GM12878 (cell line): ENCODE results near the gene NECTIN1. TPM values are rescaled to one million over a fixed set of nuclear protein-coding genes. Genes with fewer than 3 reads are reported as not detected.

Experiments used
- ATAC-seq: fragments of 200-7000 bp; cut with Tn5 transposase; 3 replicates; pipeline ENCODE4 v1.9.1; 2020; ENCODE audit warnings: mild to moderate bottlenecking, moderate library complexity
- BruUV-seq: library from RNA; stranded (reverse); fragments of 400-500 nt; replicated peaks from 2 replicates; lab custom pipeline; 2021; lab: Mats Ljungman, UMichigan
- CTCF ChIA-PET: fragments of 300-600 bp; sonication (Branson Sonifier 250); formaldehyde crosslinking; extraction: SDS; loops from one replicate; lab custom pipeline; 2021; ENCODE audit warnings: inconsistent platforms; lab: Yijun Ruan, JAX
- POLR2A ChIA-PET: fragments of 350-600 bp; formaldehyde crosslinking; extraction: SDS; loops from one replicate; lab custom pipeline; 2021; ENCODE audit warnings: inconsistent platforms; lab: Charles Lee
- RAD21 ChIA-PET: fragments of 300-600 bp; sonication (Branson Sonifier 250); formaldehyde crosslinking; loops from one replicate; lab custom pipeline; 2023; ENCODE audit warnings: antibody characterized with exemption; ENCODE audit not compliant: unreplicated experiment; lab: Charles Lee
- SMC1A ChIA-PET: fragments of 300-600 bp; sonication (Branson Sonifier 250); formaldehyde crosslinking; loops from one replicate; lab custom pipeline; 2023; ENCODE audit not compliant: unreplicated experiment, uncharacterized antibody; lab: Charles Lee
- DNase-seq: peaks from one replicate; pipeline ENCODE4 v3.0.0-alpha.2; 2011; ENCODE audit warnings: low read depth, low spot score
- FAIRE-seq: peaks from 3 replicates; lab custom pipeline; 2011; peaks lifted over from hg19 to GRCh38; lab: Jason Lieb, UNC
- H2AFZ ChIP-seq: 2 replicates; pipeline ENCODE4 v1.6.0; 2011; ENCODE audit warnings: low read depth, low read length, control low read depth; ENCODE audit not compliant: control insufficient read depth
- H3K27ac ChIP-seq: 2 replicates; pipeline ENCODE4 v1.5.1; 2011; ENCODE audit warnings: control low read depth; ENCODE audit not compliant: control insufficient read depth, insufficient read depth
- H3K27me3 ChIP-seq, 2 experiments: replicated peaks in 1 of 2; 2 replicates each; pipeline versions ENCODE4 v1.6.0 to v1.6.1; 2011; ENCODE audit warnings: low read length in 1 of 2; ENCODE audit not compliant: control insufficient read depth in 2 of 2, insufficient read depth in 2 of 2
- H3K36me3 ChIP-seq, 2 experiments: 2 replicates each; pipeline ENCODE4 v1.5.1; 2011; ENCODE audit warnings: low read length in 1 of 2; ENCODE audit not compliant: control insufficient read depth in 2 of 2, insufficient read depth in 2 of 2
- H3K4me1 ChIP-seq: 2 replicates; pipeline ENCODE4 v1.6.1; 2011; ENCODE audit warnings: mild to moderate bottlenecking, low read length, moderate library complexity, mixed read lengths; ENCODE audit not compliant: control insufficient read depth, insufficient read depth
- H3K4me2 ChIP-seq: 2 replicates; pipeline ENCODE4 v1.6.0; 2011; ENCODE audit warnings: control low read depth; ENCODE audit not compliant: control insufficient read depth, insufficient read depth
- H3K4me3 ChIP-seq: fragments of 200-600 bp; sonication (generic); 2 replicates; pipeline ENCODE4 v1.5.1; 2016
- H3K79me2 ChIP-seq: 2 replicates; pipeline ENCODE4 v1.6.0; 2011; ENCODE audit warnings: low read length; ENCODE audit not compliant: control insufficient read depth, insufficient read depth
- H3K9ac ChIP-seq: 2 replicates; pipeline ENCODE4 v1.8.0; 2011; ENCODE audit warnings: low read length, control low read depth, mixed read lengths; ENCODE audit not compliant: control insufficient read depth, insufficient read depth
- H3K9me3 ChIP-seq: replicated peaks from 3 replicates; pipeline ENCODE4 v1.5.1; 2011; ENCODE audit warnings: mild to moderate bottlenecking, low read length; ENCODE audit not compliant: control insufficient read depth, insufficient read depth
- H4K20me1 ChIP-seq: 2 replicates; pipeline ENCODE4 v1.6.0; 2011; ENCODE audit not compliant: control insufficient read depth, insufficient read depth
- BACH1 ChIP-seq: fragments of 450-650 bp; IDR thresholded peaks from 2 replicates; pipeline ENCODE4 v1.6.1; 2017; ENCODE audit warnings: mild to moderate bottlenecking, borderline replicate concordance
- CHD4 ChIP-seq: fragments of 200-600 bp; sonication (generic); IDR thresholded peaks from 2 replicates; pipeline ENCODE4 v1.6.1; 2016; ENCODE audit warnings: mild to moderate bottlenecking
- ESRRA ChIP-seq: IDR thresholded peaks from 2 replicates; pipeline ENCODE4 v1.6.1; 2012; ENCODE audit warnings: mild to moderate bottlenecking, low read length, improper control_type of control experiment
- GATAD2B ChIP-seq: fragments of 450-650 bp; conservative IDR thresholded peaks from 2 replicates; pipeline ENCODE4 v1.6.1; 2017; ENCODE audit warnings: low read depth, mild to moderate bottlenecking, moderate library complexity
- HCFC1 ChIP-seq: fragments of 150-350 bp; IDR thresholded peaks from 2 replicates; pipeline ENCODE4 v1.6.1; 2014; ENCODE audit warnings: low read length
- HDGF ChIP-seq: fragments of 450-650 bp; IDR thresholded peaks from 2 replicates; pipeline ENCODE4 v1.6.1; 2016; ENCODE audit warnings: antibody characterized with exemption
- JUNB ChIP-seq: IDR thresholded peaks from 2 replicates; pipeline ENCODE4 v1.6.1; 2016; ENCODE audit warnings: antibody characterized with exemption, mild to moderate bottlenecking
- KDM1A ChIP-seq: fragments of 200-600 bp; sonication (generic); IDR thresholded peaks from 2 replicates; pipeline ENCODE4 v1.6.1; 2016; ENCODE audit warnings: borderline replicate concordance
- MYB ChIP-seq: fragments of 150-350 bp; IDR thresholded peaks from 2 replicates; pipeline ENCODE4 v1.6.1; 2014; ENCODE audit warnings: mild to moderate bottlenecking, low read depth, low read length, borderline replicate concordance
- NFXL1 ChIP-seq: fragments of 450-650 bp; IDR thresholded peaks from 2 replicates; pipeline ENCODE4 v1.6.1; 2017; ENCODE audit warnings: antibody characterized with exemption, mild to moderate bottlenecking, borderline replicate concordance
- NR2F1 ChIP-seq: fragments of 450-650 bp; conservative IDR thresholded peaks from 2 replicates; pipeline ENCODE4 v1.6.1; 2017; ENCODE audit warnings: mild to moderate bottlenecking
- PAX5 ChIP-seq: IDR thresholded peaks from 2 replicates; pipeline ENCODE4 v1.6.1; 2011; ENCODE audit warnings: low read depth, low read length, borderline replicate concordance
- SMARCA5 ChIP-seq: fragments of 450-650 bp; IDR thresholded peaks from 2 replicates; pipeline ENCODE4 v1.6.1; 2017; ENCODE audit warnings: mild to moderate bottlenecking
- TBL1XR1 ChIP-seq: IDR thresholded peaks from 2 replicates; pipeline ENCODE4 v1.6.1; 2012; ENCODE audit warnings: low read depth, low read length, improper control_type of control experiment
- ZNF217 ChIP-seq: fragments of 450-650 bp; IDR thresholded peaks from 2 replicates; pipeline ENCODE4 v1.6.1; 2017; ENCODE audit warnings: antibody characterized with exemption, mild to moderate bottlenecking
- ZNF24 ChIP-seq: fragments of 450-650 bp; IDR thresholded peaks from 2 replicates; pipeline ENCODE4 v1.6.1; 2017; ENCODE audit warnings: antibody characterized with exemption, mild to moderate bottlenecking
- WGBS: methylation state at CpG from one replicate; pipeline ENCODE4 v1.1.6; 2016; ENCODE audit warnings: low lambda C conversion rate; ENCODE audit not compliant: insufficient replicate concordance, insufficient coverage; ENCODE audit errors: missing lambda C conversion rate; 5-methylcytosine and 5-hydroxymethylcytosine counted together
- in situ Hi-C: fragments of 300-500 bp; cut with MboI; formaldehyde crosslinking; loops from 9 replicates; pipeline ENCODE4 v1.14.3; 2018; ENCODE audit warnings: mixed read lengths
- intact Hi-C: fragments of 100-400 bp; cut with micrococcal nuclease; formaldehyde crosslinking; loops from one replicate; pipeline ENCODE4 v1.14.2; 2022; ENCODE audit not compliant: unreplicated experiment
- polyA plus RNA-seq, 11 experiments: library from polyadenylated mRNA; depleted of rRNA in 4 of 11; unstranded in 6 of 11; stranded (reverse) in 5 of 11; fragments of >200 nt; fragmentation: Nextera tagmentation in 4 of 11; fragmentation: Illumina TruSeq in 1 of 11; extraction: Ambion mirVana in 4 of 11; extraction: Trizol in 1 of 11; gene quantifications; 1 replicate in 1 of 11; 2 replicates in 10 of 11; pipeline versions ENCODE4 v1.2.1 to v1.2.3, GENCODE V29; 2011 to 2016; ENCODE audit warnings: inconsistent platforms in 2 of 11, missing spikeins in 2 of 11, low read depth in 1 of 11
- total RNA-seq, 4 experiments: library from RNA; depleted of rRNA in 3 of 4; stranded (reverse); fragments of >200 nt in 3 of 4; fragmentation: Illumina TruSeq in 1 of 4; extraction: Trizol in 1 of 4; gene quantifications; 2 replicates each; pipeline versions ENCODE4 v1.2.1 to v1.2.3, GENCODE V29; 2013 to 2021
- TF ChIP-seq, protein P1 (sequence below): IDR thresholded peaks from 2 replicates; pipeline ENCODE4 v1.6.1; 2012; ENCODE audit warnings: low read depth, low read length, improper control_type of control experiment
- TF ChIP-seq, protein P2 (sequence below): fragments of 450-650 bp; IDR thresholded peaks from 2 replicates; pipeline ENCODE4 v1.6.1; 2016; ENCODE audit warnings: mild to moderate bottlenecking, moderate library complexity, borderline replicate concordance

NECTIN1 gene
- total and polyA plus RNA-seq, 10 of the 15 experiments (the other 5 are each of a cell fraction or from before 2014, with no cell fraction given), result 0.97 to 9.2 (median 2.3) TPM

DNA sequence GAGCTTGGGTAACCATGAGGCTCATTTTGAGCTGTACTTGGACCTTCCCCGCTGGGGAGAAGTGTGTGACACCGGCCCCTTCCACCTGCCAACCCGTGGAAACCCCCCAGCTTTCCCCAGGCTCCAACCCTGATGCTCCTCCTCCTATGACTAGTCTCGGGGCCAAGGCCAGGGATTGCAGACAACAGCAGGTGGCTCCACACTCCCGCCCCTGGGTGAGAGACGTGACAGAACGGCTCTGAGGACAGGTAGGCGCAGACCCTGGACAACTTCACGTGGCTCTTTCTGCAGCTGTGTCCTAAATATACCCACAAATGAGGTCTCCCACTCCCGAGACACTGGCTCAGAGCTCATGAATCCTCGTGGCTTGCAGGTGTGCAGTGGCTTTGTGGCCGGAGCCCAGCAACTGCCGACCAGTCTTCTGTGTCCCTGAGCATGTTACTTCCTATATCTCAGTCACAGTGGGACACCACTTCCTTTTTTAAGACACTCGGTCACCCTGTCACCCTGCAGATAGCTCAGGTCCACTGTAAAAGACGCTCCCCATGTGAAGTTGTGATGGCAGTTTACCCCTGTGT lies 55.2 kb downstream of the NECTIN1 start (continued):
- TF ChIP-seq KDM1A (no peak), HDGF (no peak), ESRRA (no peak), JUNB (no peak; the same call in 1 of the 2 replicates), TBL1XR1 (peak; percentile 57; the same call in 1 of the 2 replicates), PAX5 (0 out of 2 replicates have a peak, but pooled peaks have one; percentile 68), CHD4 (no peak), ZNF24 (peak; percentile 64), MYB (peak; percentile 91), NR2F1 (peak; percentile 79), HCFC1 (no peak)
- TF ChIP-seq, protein P1, sequence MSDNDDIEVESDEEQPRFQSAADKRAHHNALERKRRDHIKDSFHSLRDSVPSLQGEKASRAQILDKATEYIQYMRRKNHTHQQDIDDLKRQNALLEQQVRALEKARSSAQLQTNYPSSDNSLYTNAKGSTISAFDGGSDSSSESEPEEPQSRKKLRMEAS, result no peak; the same call in none of the 2 replicates

DNA sequence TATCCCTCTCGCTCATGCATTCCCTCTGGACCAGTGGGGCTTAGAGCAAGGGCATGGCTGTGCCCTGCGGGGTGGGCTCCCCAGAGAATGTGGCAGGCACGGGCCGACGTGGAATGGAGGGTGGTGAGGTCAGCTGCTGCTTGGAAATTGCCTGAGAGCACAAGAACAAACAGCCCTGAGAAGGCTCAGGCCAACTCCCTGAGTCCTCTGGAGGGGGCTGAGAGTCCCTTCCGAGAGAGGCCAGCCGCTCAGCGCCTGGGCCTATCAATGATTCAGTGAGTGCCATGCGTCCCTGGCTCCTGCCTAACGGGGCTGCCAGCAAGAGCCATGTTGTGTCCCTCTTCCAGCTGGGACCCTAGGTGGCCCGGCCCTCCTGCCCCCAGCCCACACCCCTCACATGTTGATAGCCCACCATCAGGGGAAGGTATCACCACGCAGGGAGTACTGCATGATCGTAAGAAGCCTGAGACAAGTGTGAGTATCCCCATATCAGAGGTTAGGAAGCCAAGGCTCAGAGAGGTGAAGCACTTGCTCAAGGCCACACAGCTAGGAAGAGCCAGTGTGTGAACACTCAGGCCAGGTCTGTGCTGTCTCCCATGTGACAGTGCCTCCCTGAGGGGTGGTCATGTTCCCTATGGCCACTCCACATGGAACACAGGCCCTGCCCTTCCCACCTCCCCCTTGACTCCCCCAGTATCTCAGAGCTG lies 55.8 kb downstream of the NECTIN1 start:
- ChIA-PET POLR2A (interaction anchor here (0.5 to 4.3 kb wide), 11 partner anchors 11 to 162 kb away, joined by 3 to 74 read pairs (median 5); partner anchors contain the start of gene NECTIN1), CTCF (interaction anchor here (0.7 to 5.3 kb wide), 27 partner anchors 10 to 630 kb away, joined by 3 to 214 read pairs (median 5); partner anchors contain the start of gene NECTIN1), SMC1A (interaction anchor here (0.7 to 4.3 kb wide), 26 partner anchors 10 to 435 kb away, joined by 3 to 76 read pairs (median 4); partner anchors contain the start of gene NECTIN1), RAD21 (interaction anchor here (0.6 to 6.5 kb wide), 26 partner anchors 8 to 629 kb away, joined by 3 to 192 read pairs (median 4); partner anchors contain the start of gene NECTIN1)
- no peak overlapping the region for H3K4me3 ChIP-seq
- BruUV-seq, result no TSS peak
- H3K79me2 ChIP-seq, result no peaks in the 10 kb centered on the region
- peak overlapping the region; percentile 85 for H3K27ac ChIP-seq
- no peak for FAIRE-seq
- H3K9ac ChIP-seq, result peak overlapping the region; percentile 25; the same call in 1 of the 2 replicates
- ATAC-seq, result no peak; the same call in 2 of the 3 replicates
- intact Hi-C loops, result loop anchor here (1.0 kb wide), 1 partner anchor 56 kb away; the partner anchor contains the start of gene NECTIN1
- peak overlapping the region; percentile 31 for H2AFZ ChIP-seq
- TF ChIP-seq, protein P2, sequence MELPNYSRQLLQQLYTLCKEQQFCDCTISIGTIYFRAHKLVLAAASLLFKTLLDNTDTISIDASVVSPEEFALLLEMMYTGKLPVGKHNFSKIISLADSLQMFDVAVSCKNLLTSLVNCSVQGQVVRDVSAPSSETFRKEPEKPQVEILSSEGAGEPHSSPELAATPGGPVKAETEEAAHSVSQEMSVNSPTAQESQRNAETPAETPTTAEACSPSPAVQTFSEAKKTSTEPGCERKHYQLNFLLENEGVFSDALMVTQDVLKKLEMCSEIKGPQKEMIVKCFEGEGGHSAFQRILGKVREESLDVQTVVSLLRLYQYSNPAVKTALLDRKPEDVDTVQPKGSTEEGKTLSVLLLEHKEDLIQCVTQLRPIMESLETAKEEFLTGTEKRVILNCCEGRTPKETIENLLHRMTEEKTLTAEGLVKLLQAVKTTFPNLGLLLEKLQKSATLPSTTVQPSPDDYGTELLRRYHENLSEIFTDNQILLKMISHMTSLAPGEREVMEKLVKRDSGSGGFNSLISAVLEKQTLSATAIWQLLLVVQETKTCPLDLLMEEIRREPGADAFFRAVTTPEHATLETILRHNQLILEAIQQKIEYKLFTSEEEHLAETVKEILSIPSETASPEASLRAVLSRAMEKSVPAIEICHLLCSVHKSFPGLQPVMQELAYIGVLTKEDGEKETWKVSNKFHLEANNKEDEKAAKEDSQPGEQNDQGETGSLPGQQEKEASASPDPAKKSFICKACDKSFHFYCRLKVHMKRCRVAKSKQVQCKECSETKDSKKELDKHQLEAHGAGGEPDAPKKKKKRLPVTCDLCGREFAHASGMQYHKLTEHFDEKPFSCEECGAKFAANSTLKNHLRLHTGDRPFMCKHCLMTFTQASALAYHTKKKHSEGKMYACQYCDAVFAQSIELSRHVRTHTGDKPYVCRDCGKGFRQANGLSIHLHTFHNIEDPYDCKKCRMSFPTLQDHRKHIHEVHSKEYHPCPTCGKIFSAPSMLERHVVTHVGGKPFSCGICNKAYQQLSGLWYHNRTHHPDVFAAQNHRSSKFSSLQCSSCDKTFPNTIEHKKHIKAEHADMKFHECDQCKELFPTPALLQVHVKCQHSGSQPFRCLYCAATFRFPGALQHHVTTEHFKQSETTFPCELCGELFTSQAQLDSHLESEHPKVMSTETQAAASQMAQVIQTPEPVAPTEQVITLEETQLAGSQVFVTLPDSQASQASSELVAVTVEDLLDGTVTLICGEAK, result peak; percentile 38; the same call in 1 of the 2 replicates
- TF ChIP-seq BACH1 (no peak), SMARCA5 (peak; percentile 94), ZNF217 (peak; percentile 46; the same call in 1 of the 2 replicates), GATAD2B (0 out of 2 replicates have a peak, but pooled peaks have one; percentile 8), NFXL1 (peak; percentile 76; the same call in 1 of the 2 replicates)
- H3K36me3 ChIP-seq, result peaks cover 4 to 27% of the 10 kb centered on the region in 2 experiments; a peak in 3 of 4 replicates
- H4K20me1 ChIP-seq, result no peaks in the 10 kb centered on the region
- H3K4me2 ChIP-seq, result peak overlapping the region; percentile 71
- no peaks in the 10 kb centered on the region; the same call in 2 of the 3 replicates for H3K9me3 ChIP-seq
- DNase-seq, result no peak
- H3K4me1 ChIP-seq, result peaks cover 29% of the 10 kb centered on the region
- in situ Hi-C loops, result loop anchor here (5.0 kb wide), 1 partner anchor 434 kb away; no protein-coding TSS in a partner anchor
- no peaks in the 10 kb centered on the region for H3K27me3 ChIP-seq
- WGBS, result 87% methylated on average over 12 of the region's 13 CpGs
